Neural progenitor cell (in vitro differentiated cells): Measurements from ENCODE around the gene CSGALNACT2.

Source experiments
- CTCF ChIP-seq: fragments of 200-600 bp; sonication (generic); IDR thresholded peaks from 2 replicates; pipeline ENCODE4 v1.5.1; 2017; ENCODE audit warnings: antibody characterized with exemption, mild to moderate bottlenecking
- EZH2 ChIP-seq: fragments of 200-600 bp; sonication (generic); IDR thresholded peaks from 2 replicates; pipeline ENCODE4 v1.6.1; 2017; ENCODE audit warnings: antibody characterized with exemption, mild to moderate bottlenecking, moderate library complexity

- TF ChIP-seq CTCF (no peak), EZH2 (no peak)
Observed at GRCh38 chr10:43137717-43138020, 576 bp upstream of the CSGALNACT2 start.
